HG03571 (cell line): ENCODE results near the gene CD58.

Source experiments
- ATAC-seq: cut with Tn5 transposase; IDR thresholded peaks from one replicate; pipeline ENCODE4 v1.9.1; 2021; ENCODE audit not compliant: unreplicated experiment

Gene CD58

GRCh38 chr1:116474921-116475849 lies 95.6 kb downstream of the CD58 start:
- ATAC-seq, result no peak

DNA sequence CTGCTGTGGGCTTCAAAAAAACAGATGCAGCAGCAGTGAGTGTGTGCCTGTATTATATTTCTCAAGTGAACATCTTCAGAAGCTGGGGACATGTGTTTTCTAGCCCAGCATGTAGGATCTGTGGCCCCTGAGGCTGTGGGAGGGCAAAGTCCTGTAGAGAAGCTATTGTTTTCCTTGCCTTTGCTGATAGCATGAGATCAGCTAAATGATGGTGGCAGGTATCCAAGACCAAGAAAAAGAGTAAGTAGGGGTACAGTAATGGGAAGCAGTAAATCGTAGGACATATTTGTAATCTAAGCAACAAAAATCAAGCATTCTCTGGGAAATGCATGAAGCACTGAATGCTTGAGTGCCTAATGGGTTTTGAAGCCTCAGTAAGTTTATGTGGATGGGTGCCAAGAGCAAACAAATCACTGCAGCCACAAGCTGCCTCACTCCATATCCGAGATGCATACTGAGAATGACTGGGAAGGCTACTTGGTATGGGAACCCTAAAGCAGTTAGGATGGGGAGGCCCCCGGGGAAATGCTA lies 98.3 kb downstream of the CD58 start:
- no peak for ATAC-seq

GRCh38 chr1:116471241-116471640 lies 99.6 kb downstream of the CD58 start:
- ATAC-seq, result no peak

DNA sequence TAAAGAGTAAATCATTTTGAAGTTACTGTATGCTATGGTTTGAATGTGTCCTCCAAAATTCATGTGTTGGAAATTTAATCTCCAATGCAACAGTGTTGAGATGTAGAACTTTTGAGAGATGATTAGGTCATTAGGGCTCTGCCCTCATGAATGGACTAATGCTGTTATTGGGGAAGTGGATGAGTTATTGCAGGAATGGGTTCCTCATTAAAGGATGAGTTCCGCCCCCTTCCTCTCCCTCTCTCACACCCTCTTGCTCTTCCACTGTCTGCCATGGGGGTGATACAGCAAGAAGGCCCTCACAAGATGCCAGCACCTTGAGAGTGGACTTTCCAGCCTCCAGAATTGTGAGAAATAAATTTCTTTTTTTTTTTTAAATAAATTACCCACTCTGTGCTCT lies 100.2 kb downstream of the CD58 start:
- ATAC-seq, result no peak

DNA sequence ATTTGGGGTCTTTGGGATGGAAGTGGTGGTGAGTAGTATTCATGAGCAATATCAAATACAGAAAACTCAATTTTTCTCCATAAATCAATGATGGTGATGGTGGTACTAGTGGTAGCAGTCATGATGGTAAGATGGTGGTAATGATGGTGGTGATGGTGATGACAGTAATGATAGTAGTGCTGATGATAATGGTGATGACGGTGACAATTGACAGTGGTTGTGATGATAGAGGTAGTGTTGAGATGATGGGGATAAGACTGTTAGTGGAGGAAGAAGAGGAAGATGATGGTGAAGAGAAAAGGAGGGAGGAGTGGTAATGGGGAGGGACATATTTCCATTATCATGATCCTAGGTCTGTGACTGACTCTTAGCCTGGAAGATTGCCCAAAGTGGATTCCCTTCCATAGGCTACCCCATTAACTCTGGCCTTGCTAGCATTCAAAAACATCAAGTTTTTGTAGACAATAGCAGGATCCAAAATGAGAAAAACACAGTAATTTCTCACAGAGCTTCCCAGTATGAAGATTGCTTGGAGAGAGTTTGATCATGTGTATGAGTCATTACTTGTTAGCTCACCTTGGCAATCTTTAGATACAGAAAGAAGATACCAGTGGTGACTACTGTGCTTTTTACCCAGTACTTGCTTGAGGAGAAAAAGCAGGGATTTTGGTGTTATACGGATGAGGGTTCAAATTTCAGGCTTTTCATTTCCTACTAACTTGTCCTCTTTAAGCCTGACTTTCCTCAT lies 103.8 kb downstream of the CD58 start:
- ATAC-seq, result no peak

GRCh38 chr1:116465845-116466685 lies 104.8 kb downstream of the CD58 start:
- ATAC-seq, result no peak

GRCh38 chr1:116465477-116465844 lies 105.4 kb downstream of the CD58 start:
- ATAC-seq, result no peak
